Measurements from ENCODE around the gene PAAF1.

- TF ChIP-seq CTCF (IDR thresholded peaks at IDR 0.05; ENCODE audit: low read depth, low read length) (no peak), POLR2A (IDR thresholded peaks at IDR 0.05; ENCODE audit: extremely low read depth, insufficient read length) (no peak), MYC (IDR thresholded peaks at IDR 0.05; ENCODE audit: low read depth, low read length) (no peak), MAX (IDR thresholded peaks at IDR 0.05; ENCODE audit: low read depth, low read length) (no peak)
These were observed 68.6 kb downstream of the PAAF1 start for GRCh38 chr11:73945396-73945795.

Data from NB4 (cell line).